Loucy (cell line): ENCODE measurements around the gene VN1R5.

Source experiments
- H2AFZ ChIP-seq: fragments of 200-600 bp; sonication (generic); 2 replicates; pipeline ENCODE4 v1.6.0; 2016; ENCODE audit warnings: antibody characterized with exemption, mild to moderate bottlenecking, low read length, moderate library complexity
- H3F3A ChIP-seq: fragments of 200-600 bp; 2 replicates; pipeline ENCODE4 v1.6.0; 2016; ENCODE audit warnings: antibody characterized with exemption, low read depth, mild to moderate bottlenecking
- H3K27me3 ChIP-seq: fragments of 200-600 bp; sonication (generic); 2 replicates; pipeline ENCODE4 v1.6.1; 2014; ENCODE audit warnings: low read length, mild to moderate bottlenecking; ENCODE audit not compliant: insufficient read depth, poor library complexity, severe bottlenecking
- H3K36me3 ChIP-seq: fragments of 200-600 bp; sonication (generic); 2 replicates; pipeline ENCODE4 v1.6.1; 2016; ENCODE audit warnings: low read length; ENCODE audit not compliant: insufficient read depth
- H3K4me1 ChIP-seq: fragments of 200-600 bp; sonication (generic); 2 replicates; pipeline ENCODE4 v1.5.1; 2014; ENCODE audit warnings: low read length, mild to moderate bottlenecking; ENCODE audit not compliant: insufficient read depth, poor library complexity, severe bottlenecking
- H3K4me2 ChIP-seq: fragments of 200-600 bp; sonication (generic); 2 replicates; pipeline ENCODE4 v1.6.0; 2014; ENCODE audit warnings: antibody characterized with exemption, low read length, low read depth, mild to moderate bottlenecking; ENCODE audit not compliant: poor library complexity, severe bottlenecking
- H3K4me3 ChIP-seq: fragments of 200-600 bp; sonication (generic); 2 replicates; pipeline ENCODE4 v1.5.1; 2014; ENCODE audit warnings: low read length, mild to moderate bottlenecking, mixed read lengths; ENCODE audit not compliant: poor library complexity, severe bottlenecking
- H3K79me2 ChIP-seq: fragments of 200-600 bp; sonication (generic); 2 replicates; pipeline ENCODE4 v1.6.1; 2014; ENCODE audit warnings: low read length; ENCODE audit not compliant: insufficient read depth
- H3K9ac ChIP-seq: fragments of 200-600 bp; sonication (generic); 2 replicates; pipeline ENCODE4 v1.6.0; 2014; ENCODE audit warnings: mild to moderate bottlenecking, low read depth, low read length, moderate library complexity; ENCODE audit not compliant: poor library complexity, severe bottlenecking
- H3K9me2 ChIP-seq: fragments of 200-600 bp; sonication (generic); replicated peaks from 2 replicates; pipeline ENCODE4 v1.6.1; 2016; ENCODE audit warnings: low read depth, low read length, mixed read lengths
- H3K9me3 ChIP-seq: fragments of 200-600 bp; sonication (generic); 2 replicates; pipeline ENCODE4 v1.6.1; 2014; ENCODE audit warnings: mild to moderate bottlenecking, antibody characterized with exemption, low read length, low read depth; ENCODE audit not compliant: insufficient read depth
- H4K20me1 ChIP-seq: fragments of 200-600 bp; sonication (generic); 2 replicates; pipeline ENCODE4 v1.6.0; 2014; ENCODE audit warnings: antibody characterized with exemption, low read length, mild to moderate bottlenecking; ENCODE audit not compliant: insufficient read depth, poor library complexity, severe bottlenecking
- EZH2phosphoT487 ChIP-seq: fragments of 200-600 bp; IDR thresholded peaks from 2 replicates; pipeline ENCODE4 v1.6.1; 2018; ENCODE audit warnings: antibody characterized with exemption, mild to moderate bottlenecking, moderate library complexity, borderline replicate concordance
- TF ChIP-seq, protein P1 (sequence below): fragments of 200-600 bp; sonication (generic); conservative IDR thresholded peaks from 2 replicates; pipeline ENCODE4 v1.5.1; 2014; ENCODE audit warnings: mild to moderate bottlenecking, antibody characterized with exemption, low read length

VN1R5 gene

DNA sequence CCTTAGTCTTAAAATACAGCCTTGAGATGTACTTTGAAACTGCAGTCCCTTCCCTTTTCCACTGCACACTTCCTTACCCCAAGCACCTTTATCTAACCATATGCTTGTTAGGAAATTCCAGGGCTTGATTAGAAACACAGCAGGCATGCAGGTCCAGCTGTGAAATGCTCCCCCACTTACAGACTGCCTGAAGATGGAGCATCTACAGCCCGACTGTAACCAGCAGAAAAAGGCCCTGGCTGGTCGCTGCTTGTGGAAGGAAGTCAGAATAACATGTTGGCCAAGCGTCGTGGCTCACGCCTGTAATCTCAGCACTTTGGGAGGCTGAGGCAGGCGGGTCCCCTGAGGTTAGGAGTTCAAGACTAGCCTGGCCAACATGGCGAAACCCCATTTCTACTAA, 37.2 kb downstream of the VN1R5 start:
- H3K4me3 ChIP-seq = no peak overlapping the region
- no peak for TF ChIP-seq EZH2phosphoT487
- TF ChIP-seq, protein P1, sequence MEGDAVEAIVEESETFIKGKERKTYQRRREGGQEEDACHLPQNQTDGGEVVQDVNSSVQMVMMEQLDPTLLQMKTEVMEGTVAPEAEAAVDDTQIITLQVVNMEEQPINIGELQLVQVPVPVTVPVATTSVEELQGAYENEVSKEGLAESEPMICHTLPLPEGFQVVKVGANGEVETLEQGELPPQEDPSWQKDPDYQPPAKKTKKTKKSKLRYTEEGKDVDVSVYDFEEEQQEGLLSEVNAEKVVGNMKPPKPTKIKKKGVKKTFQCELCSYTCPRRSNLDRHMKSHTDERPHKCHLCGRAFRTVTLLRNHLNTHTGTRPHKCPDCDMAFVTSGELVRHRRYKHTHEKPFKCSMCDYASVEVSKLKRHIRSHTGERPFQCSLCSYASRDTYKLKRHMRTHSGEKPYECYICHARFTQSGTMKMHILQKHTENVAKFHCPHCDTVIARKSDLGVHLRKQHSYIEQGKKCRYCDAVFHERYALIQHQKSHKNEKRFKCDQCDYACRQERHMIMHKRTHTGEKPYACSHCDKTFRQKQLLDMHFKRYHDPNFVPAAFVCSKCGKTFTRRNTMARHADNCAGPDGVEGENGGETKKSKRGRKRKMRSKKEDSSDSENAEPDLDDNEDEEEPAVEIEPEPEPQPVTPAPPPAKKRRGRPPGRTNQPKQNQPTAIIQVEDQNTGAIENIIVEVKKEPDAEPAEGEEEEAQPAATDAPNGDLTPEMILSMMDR = no peak
- H3K9ac ChIP-seq = no peak overlapping the region
- no peaks in the 10 kb centered on the region for H4K20me1 ChIP-seq
- H3K27me3 ChIP-seq = no peaks in the 10 kb centered on the region
- H2AFZ ChIP-seq = no peak overlapping the region
- H3K4me1 ChIP-seq = peaks cover 6% of the 10 kb centered on the region
- H3K36me3 ChIP-seq = no peaks in the 10 kb centered on the region
- H3K79me2 ChIP-seq = no peaks in the 10 kb centered on the region
- no peaks in the 10 kb centered on the region for H3K9me3 ChIP-seq
- H3F3A ChIP-seq = no peaks in the 10 kb centered on the region
- no peaks in the 10 kb centered on the region for H3K9me2 ChIP-seq
- no peak overlapping the region for H3K4me2 ChIP-seq

DNA sequence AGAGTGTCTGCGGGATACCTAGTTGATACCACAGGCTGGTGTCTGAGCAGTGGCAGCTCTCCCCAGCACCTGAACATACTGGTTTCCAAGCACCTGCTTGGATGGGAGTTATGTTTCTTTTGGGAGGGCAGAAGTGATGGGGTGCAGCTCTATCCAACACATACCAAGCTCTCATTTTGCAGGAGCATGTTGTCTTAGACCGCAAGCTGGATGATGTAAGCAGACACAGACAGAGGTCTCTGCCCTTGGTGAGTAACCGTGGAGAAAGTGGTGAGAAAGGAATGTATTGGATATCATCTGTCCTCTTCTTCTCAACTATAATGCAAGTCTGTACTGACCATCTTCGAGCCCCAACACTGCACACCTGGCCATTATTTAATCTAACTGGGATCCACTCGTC, 38.4 kb downstream of the VN1R5 start:
- Histone ChIP-seq H3K9me2 (no peaks in the 10 kb centered on the region), H3K27me3 (no peaks in the 10 kb centered on the region), H3K4me2 (no peak overlapping the region), H3K9me3 (no peaks in the 10 kb centered on the region), H3K4me1 (peaks cover 6% of the 10 kb centered on the region), H2AFZ (no peak overlapping the region), H3K79me2 (no peaks in the 10 kb centered on the region), H3K4me3 (no peak overlapping the region), H4K20me1 (no peaks in the 10 kb centered on the region), H3K36me3 (peaks cover 6% of the 10 kb centered on the region; the same call in 1 of the 2 replicates), H3F3A (no peaks in the 10 kb centered on the region), H3K9ac (no peak overlapping the region)
- TF ChIP-seq, protein P1 = no peak
- no peak for TF ChIP-seq EZH2phosphoT487

DNA sequence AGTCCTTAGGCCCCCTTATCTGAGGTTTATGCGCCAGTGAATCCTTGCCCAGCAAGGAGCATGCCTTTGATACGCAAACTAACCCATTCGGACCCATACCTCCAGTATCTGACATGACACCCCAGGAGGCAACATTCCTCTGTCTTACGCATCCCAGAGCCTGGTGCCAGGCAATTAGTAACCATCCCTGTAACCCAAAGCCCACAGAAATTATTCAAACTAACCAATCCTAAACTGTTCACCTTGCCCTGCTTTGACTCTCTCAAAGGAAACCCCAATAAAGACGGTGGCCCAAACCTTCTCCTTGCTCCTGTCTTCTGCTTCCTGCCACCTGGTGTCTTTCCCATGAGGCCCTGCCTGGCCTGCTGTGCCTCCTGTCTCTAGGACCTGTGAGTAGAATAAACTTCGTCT, 39.4 kb downstream of the VN1R5 start:
- Histone ChIP-seq H3K9me2 (no peaks in the 10 kb centered on the region), H3K27me3 (no peaks in the 10 kb centered on the region), H3K36me3 (peaks cover 16% of the 10 kb centered on the region; the same call in 1 of the 2 replicates), H3K9ac (no peak overlapping the region), H3K79me2 (no peaks in the 10 kb centered on the region), H3K4me2 (no peak overlapping the region), H3K4me3 (no peak overlapping the region), H3F3A (no peaks in the 10 kb centered on the region), H2AFZ (no peak overlapping the region), H3K4me1 (peaks cover 6% of the 10 kb centered on the region), H3K9me3 (no peaks in the 10 kb centered on the region), H4K20me1 (no peaks in the 10 kb centered on the region)
- TF ChIP-seq EZH2phosphoT487 = no peak
- TF ChIP-seq, protein P1 = no peak
